ENCODE measurements around the gene AP4E1.

- TF ChIP-seq CTCF (IDR thresholded peaks at IDR 0.05) (no peak), POLR2A (IDR thresholded peaks at IDR 0.05) (no peak), POLR2AphosphoS5 (IDR thresholded peaks at IDR 0.05) (no peak)
These were observed 89.0 kb downstream of the AP4E1 start for GRCh38 chr15:50997371-50998051.

All from breast epithelium (tissue), 3 donors.